Lower leg skin (tissue), 3 donors: Measurements from ENCODE around the gene PIK3R3.

Source experiments
- POLR2A ChIP-seq, 2 donors: fragments of 450-650 bp; IDR thresholded peaks; one replicate each; pipeline ENCODE4 v1.6.1; 2016 to 2017; ENCODE audit warnings: antibody characterized with exemption in 2 of 2, mild to moderate bottlenecking in 1 of 2, moderate library complexity in 1 of 2
- TF ChIP-seq, protein P1 (sequence below), 3 donors: fragments of 450-650 bp; IDR thresholded peaks; one replicate each; pipeline ENCODE4 v1.5.1; 2016; ENCODE audit warnings: antibody characterized with exemption in 3 of 3, mild to moderate bottlenecking in 3 of 3, moderate library complexity in 2 of 3

DNA sequence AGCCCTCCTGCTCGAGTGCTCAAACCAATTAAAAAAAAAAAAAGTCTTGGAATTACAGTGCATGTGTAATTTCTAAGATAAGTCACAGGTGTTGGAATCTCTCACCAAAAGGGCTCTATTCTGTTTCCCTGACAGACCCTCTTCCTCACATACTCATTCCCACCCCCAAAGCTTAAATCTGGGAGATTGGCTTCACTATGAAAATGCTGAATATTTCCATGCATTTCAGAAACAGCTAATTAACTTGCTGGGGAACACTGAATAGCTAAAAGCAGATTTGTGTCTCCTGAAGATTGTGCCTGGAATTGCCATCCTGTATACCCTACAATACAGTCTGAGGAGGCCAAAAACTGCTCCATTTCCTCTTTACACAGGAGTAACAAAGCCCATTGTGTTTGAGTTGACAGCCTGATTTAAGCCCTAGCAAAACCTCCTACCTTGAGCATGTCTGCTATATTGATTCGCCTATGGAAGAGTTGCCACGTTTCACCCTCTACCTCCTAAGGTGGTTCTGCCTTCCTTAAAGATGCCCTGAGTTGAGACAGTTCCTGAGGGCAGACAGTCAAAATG, 1.4 kb upstream of the PIK3R3 start:
- no peak for TF ChIP-seq POLR2A (IDR thresholded peaks at IDR 0.05)
- TF ChIP-seq, protein P1, sequence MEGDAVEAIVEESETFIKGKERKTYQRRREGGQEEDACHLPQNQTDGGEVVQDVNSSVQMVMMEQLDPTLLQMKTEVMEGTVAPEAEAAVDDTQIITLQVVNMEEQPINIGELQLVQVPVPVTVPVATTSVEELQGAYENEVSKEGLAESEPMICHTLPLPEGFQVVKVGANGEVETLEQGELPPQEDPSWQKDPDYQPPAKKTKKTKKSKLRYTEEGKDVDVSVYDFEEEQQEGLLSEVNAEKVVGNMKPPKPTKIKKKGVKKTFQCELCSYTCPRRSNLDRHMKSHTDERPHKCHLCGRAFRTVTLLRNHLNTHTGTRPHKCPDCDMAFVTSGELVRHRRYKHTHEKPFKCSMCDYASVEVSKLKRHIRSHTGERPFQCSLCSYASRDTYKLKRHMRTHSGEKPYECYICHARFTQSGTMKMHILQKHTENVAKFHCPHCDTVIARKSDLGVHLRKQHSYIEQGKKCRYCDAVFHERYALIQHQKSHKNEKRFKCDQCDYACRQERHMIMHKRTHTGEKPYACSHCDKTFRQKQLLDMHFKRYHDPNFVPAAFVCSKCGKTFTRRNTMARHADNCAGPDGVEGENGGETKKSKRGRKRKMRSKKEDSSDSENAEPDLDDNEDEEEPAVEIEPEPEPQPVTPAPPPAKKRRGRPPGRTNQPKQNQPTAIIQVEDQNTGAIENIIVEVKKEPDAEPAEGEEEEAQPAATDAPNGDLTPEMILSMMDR (IDR thresholded peaks at IDR 0.05): no peak
